Pancreas (tissue), 10 donors: ENCODE data around the gene ZBTB7B. TPM values are rescaled to one million over a fixed set of nuclear protein-coding genes. Genes with fewer than 3 reads are reported as not detected.
A peak's percentile ranks its signal among the peaks of the same experiment; 100 is the strongest.

Experiments
- ATAC-seq, 4 donors: fragments of 200-7000 bp; cut with Tn5 transposase; one replicate each; pipeline versions ENCODE4 v1.8.0 to v1.9.1; 2020; ENCODE audit warnings: mild to moderate bottlenecking in 4 of 4, moderate library complexity in 4 of 4
- DNase-seq, 6 donors: peaks; one replicate each; pipeline ENCODE4 v3.0.0-alpha.2; 2020
- FAIRE-seq: peaks from 2 replicates; lab custom pipeline; 2012; peaks lifted over from hg19 to GRCh38; lab: Jason Lieb, UNC
- H3K27ac ChIP-seq, 4 donors: fragments of 200-600 bp; sonication (generic); 1 replicate in 3 of 4; 2 replicates in 1 of 4; pipeline versions ENCODE4 v1.5.0 to v1.8.0; 2020
- H3K27me3 ChIP-seq, 4 donors: fragments of 200-600 bp; one replicate each; pipeline ENCODE4 v1.8.0; 2021
- H3K36me3 ChIP-seq, 3 donors: fragments of 200-600 bp; sonication (generic) in 1 of 3; one replicate each; pipeline versions ENCODE4 v1.5.0 to v1.8.0; 2020 to 2021
- H3K4me1 ChIP-seq, 3 donors: fragments of 200-600 bp; one replicate each; pipeline ENCODE4 v1.8.0; 2021
- H3K4me3 ChIP-seq, 4 donors: fragments of 200-600 bp; sonication (generic) in 2 of 4; one replicate each; pipeline versions ENCODE4 v1.5.0 to v1.8.0; 2020 to 2021
- H3K9me3 ChIP-seq, 4 donors: fragments of 200-600 bp; one replicate each; pipeline ENCODE4 v1.8.0; 2021
- WGBS, 2 donors: extraction: QIAGEN DNeasy Blood & Tissue Kit; methylation state at CpG; one replicate each; pipeline ENCODE4 v1.1.7; 2013; 5-methylcytosine and 5-hydroxymethylcytosine counted together
- intact Hi-C, 3 donors: fragments of 100-400 bp; cut with DNase I; formaldehyde crosslinking; loops; one replicate each; pipeline versions ENCODE4 v1.11.1 to v1.14.2; 2022
- polyA plus RNA-seq, 2 donors: library from polyadenylated mRNA; stranded (reverse); fragments of 200-250 nt; gene quantifications; one replicate each; pipeline ENCODE4 v1.2.3, GENCODE V29; 2013
- total RNA-seq, 6 donors: library from RNA; stranded (reverse); fragmentation: NEBNext Ultra II Directional in 4 of 6; extraction: Animal tissue kit (Norgen Biotek cat#: 25700) in 4 of 6; gene quantifications; one replicate each; pipeline versions ENCODE4 v1.2.1 to v1.2.4, GENCODE V29; 2021 to 2023
- TF ChIP-seq, protein P1 (sequence below), 4 donors: fragments of 200-600 bp; sonication (generic) in 3 of 4; IDR thresholded peaks; one replicate each; pipeline versions ENCODE4 v1.5.0 to v1.8.0; 2021; ENCODE audit warnings: antibody characterized with exemption in 4 of 4
- donor health status: healthy with polysubstance abuse.
- donor health status: DM: no; HTN: no; CAD: no; lungs with moderate emphysema.
- donor health status: DM: no; HTN: no; CAD: no.
- donor health status: control.
- donor health status: control.
- donor health status: Bipolar disorder and iron deficiency.
- donor health status: DM: yes; HTN: yes; CAD: no.
- donor health status: DM: no; HTN: no; CAD: no.
- donor health status: DM: no; HTN: no; CAD: no.
- donor health status: DM: yes; HTN: yes; CAD: no.

Gene ZBTB7B
- total and polyA plus RNA-seq, 8 donors = 19.8 to 38.4 (median 34.4) TPM

DNA sequence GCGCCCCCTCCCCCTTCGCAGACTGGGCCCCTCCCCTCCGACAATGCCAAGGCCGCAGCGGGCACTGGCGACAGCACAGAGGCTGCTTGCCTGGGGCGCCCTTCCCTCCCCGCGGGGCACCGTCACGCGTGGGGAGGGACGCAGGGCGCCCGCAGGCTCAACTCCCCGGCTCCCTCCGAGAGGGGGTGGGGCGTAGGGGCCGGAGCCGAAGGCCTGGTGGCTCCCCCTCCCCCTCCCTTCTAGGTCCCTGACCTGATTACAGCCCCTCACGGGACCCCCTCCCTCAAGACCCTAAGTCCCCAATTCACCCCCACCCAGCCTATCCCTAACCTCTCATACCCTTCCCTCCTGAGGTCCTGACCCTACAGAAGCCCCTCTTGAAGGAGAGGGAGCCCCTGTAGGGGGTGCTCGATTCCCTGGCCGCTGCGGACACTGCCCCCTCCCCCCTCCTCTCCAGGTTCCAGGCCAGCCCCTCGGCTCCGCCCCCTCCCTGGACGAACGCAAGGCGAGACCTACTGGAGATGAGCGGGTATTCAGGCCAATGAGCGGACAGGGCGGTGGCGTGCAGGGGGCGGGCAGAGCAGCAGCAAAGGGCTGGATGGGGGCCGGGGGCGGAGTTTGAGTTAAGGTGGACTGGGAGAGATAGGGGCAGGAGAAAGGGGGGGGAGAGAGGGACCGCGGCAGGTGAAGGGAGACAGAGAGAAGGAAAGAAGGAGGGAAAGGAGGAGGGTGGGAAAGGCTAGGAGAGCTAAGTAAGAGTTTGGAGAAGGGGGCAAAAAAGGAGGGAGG is 733 bp upstream of the ZBTB7B start:
- ATAC-seq (peak; percentile 66 to 82 (median 75)), FAIRE-seq (peak; percentile 26), DNase-seq (peak; percentile 98 to 100 (median 100))
- H3K4me3 ChIP-seq = peak overlapping the region; percentile 58 to 87 (median 68)
- H3K36me3 ChIP-seq = no peaks in the 10 kb centered on the region
- TF ChIP-seq, protein P1, sequence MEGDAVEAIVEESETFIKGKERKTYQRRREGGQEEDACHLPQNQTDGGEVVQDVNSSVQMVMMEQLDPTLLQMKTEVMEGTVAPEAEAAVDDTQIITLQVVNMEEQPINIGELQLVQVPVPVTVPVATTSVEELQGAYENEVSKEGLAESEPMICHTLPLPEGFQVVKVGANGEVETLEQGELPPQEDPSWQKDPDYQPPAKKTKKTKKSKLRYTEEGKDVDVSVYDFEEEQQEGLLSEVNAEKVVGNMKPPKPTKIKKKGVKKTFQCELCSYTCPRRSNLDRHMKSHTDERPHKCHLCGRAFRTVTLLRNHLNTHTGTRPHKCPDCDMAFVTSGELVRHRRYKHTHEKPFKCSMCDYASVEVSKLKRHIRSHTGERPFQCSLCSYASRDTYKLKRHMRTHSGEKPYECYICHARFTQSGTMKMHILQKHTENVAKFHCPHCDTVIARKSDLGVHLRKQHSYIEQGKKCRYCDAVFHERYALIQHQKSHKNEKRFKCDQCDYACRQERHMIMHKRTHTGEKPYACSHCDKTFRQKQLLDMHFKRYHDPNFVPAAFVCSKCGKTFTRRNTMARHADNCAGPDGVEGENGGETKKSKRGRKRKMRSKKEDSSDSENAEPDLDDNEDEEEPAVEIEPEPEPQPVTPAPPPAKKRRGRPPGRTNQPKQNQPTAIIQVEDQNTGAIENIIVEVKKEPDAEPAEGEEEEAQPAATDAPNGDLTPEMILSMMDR (IDR thresholded peaks at IDR 0.05) = no peak
- intact Hi-C loops = no loop called here
- WGBS, 2 donors = 1% methylated on average over 35 to 38 of the region's 38 CpGs
- no peaks in the 10 kb centered on the region for H3K27me3 ChIP-seq
- peak overlapping the region; percentile 95 to 98 (median 97) for H3K27ac ChIP-seq
- no peaks in the 10 kb centered on the region for H3K9me3 ChIP-seq
- H3K4me1 ChIP-seq = peaks cover 14 to 39% (median 18%) of the 10 kb centered on the region in 3 donors

DNA sequence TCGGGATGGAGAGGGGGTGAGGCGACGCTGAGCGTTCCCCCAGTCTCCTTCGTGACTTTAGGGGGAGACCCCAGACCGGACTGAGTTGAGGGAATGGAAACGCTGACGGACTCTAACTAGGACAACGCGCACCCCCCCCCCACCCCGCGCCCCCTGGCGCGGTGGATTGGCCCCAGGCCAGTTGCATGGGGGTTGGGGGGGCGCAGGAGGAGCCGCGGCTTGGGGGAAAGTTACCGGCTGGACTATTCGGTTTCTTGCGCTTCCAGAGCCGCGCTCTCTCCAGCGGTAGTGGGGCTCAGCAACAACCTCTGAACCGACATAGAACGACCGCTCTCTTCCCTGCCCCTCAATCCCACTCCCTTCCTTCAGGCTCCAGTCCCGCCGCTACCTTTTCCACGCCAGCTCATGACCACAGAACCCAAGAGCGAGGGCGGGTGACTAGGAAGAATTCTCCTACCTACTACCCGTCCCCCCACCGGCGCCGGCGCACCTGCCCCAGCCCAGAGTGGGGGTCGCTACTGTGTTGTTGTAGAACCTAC is 694 bp downstream of the ZBTB7B start:
- H3K4me1 ChIP-seq = peaks cover 27 to 53% (median 27%) of the 10 kb centered on the region in 3 donors
- intact Hi-C loops = no loop called here
- peak in 2 of 6 donors; percentile 63 to 70 for DNase-seq

DNA sequence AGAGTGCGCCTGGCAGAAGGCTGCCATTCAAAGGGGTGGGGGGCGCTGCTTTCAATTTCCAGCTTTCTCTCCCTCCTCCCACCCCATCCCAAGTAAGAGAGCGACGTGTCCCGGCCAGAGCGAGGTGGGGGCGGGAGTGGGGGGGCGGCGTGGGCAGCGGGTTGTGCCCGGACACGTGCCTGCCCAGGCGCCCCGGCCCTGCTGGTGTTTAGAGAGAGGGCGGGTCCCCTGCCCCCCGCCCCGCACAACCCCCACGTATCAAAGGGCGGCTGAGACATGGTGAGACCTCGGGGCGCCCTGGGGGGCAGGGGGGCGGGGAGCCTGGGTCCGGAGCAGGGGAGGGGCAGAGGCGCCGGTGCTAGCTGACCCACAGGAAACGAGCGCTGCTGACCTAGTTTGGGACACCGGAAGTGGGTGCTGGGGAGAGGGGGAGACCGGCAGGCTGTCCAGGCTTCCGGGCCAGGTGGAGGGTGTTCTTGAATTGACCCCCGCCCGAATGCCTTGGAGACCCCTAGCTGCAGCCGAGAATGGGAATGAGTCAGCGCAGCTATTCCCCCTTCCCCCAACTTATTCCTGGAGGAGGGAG is 1.3 kb downstream of the ZBTB7B start:
- H3K27ac ChIP-seq = peak overlapping the region; percentile 80 to 98 (median 92)
- intact Hi-C loops = no loop called here
- no peak for ATAC-seq
- TF ChIP-seq, protein P1 (IDR thresholded peaks at IDR 0.05) = no peak
- peak overlapping the region; percentile 58 to 87 (median 70) for H3K4me3 ChIP-seq
- H3K4me1 ChIP-seq = peaks cover 27 to 55% (median 33%) of the 10 kb centered on the region in 3 donors
- WGBS, 2 donors = 0 to 1% methylated on average over 16 to 34 of the region's 34 CpGs
- peak in 5 of 6 donors; percentile 70 to 77 (median 75) for DNase-seq
- FAIRE-seq = no peak
- no peaks in the 10 kb centered on the region for H3K27me3 ChIP-seq
- no peaks in the 10 kb centered on the region for H3K9me3 ChIP-seq
- H3K36me3 ChIP-seq = no peaks in the 10 kb centered on the region

More for the DNA sequence above, 694 bp downstream of the ZBTB7B start:
- Histone ChIP-seq H3K4me3 (peak overlapping the region; percentile 58 to 87 (median 70)), H3K9me3 (no peaks in the 10 kb centered on the region), H3K27ac (peak overlapping the region; percentile 80 to 98 (median 92)), H3K36me3 (no peaks in the 10 kb centered on the region), H3K27me3 (no peaks in the 10 kb centered on the region)
- FAIRE-seq (no peak), ATAC-seq (no peak)
- TF ChIP-seq, protein P1 (IDR thresholded peaks at IDR 0.05) = no peak
- WGBS, 2 donors = 0 to 1% methylated on average over 28 to 37 of the region's 37 CpGs

DNA sequence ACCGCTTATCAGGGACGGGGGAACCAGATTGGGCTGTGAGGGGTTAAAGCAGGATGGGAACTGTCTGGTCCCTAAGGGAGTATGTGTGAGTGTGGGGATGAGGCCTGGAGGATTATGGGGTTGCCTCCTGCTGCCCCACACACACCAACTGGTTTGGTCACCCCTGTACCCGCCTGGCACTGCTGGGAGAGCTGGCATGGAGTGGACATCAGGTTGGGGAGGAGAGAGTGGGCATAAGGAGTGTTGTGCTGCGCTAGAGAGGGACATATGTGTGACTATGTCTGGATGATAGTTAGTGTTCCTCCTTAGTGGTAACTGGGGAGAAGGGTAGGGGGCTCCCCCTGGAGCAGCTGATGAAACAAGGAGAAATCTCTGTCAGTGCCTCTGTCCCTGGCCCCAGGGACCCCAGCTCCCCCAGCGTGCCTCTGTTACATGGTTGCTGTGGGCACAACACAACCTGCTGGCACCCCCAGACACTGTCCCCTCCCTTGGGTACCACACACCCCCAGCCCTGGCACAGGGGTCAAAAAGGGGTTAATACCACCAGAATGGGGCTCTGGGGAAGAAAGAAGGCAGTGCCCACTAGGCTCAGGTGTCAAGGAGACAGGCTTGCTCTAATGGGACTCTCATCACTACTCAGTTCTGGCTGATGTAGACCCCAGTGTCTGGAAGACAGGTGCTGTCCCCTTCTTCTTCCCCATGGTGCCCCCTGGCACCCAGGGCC is 1.9 kb downstream of the ZBTB7B start:
- peaks cover 26 to 49% (median 34%) of the 10 kb centered on the region in 3 donors for H3K4me1 ChIP-seq

More for the DNA sequence above, 1.9 kb downstream of the ZBTB7B start:
- Histone ChIP-seq H3K9me3 (no peaks in the 10 kb centered on the region), H3K36me3 (no peaks in the 10 kb centered on the region), H3K4me3 (peak overlapping the region; percentile 58 to 87 (median 70)), H3K27ac (peak overlapping the region; percentile 80 to 98 (median 92)), H3K27me3 (no peaks in the 10 kb centered on the region)
- intact Hi-C loops = no loop called here
- TF ChIP-seq, protein P1 (IDR thresholded peaks at IDR 0.05) = no peak
- ATAC-seq = no peak
- no peak for DNase-seq
- WGBS, 2 donors = 4 to 12% methylated on average over 5 of the region's 5 CpGs
- no peak for FAIRE-seq
